ENCODE measurements around the gene SYF2. TPM values are rescaled to one million over a fixed set of nuclear protein-coding genes. Genes with fewer than 3 reads are reported as not detected.
"Not testable (repeated sequence)": the region's sequence is repeated elsewhere in the genome, so short reads cannot be mapped to it uniquely, and the experiment has no call there.

SYF2 gene
- total RNA-seq, 2 donors from 2014 or later = 46.5 to 51.0 TPM

DNA sequence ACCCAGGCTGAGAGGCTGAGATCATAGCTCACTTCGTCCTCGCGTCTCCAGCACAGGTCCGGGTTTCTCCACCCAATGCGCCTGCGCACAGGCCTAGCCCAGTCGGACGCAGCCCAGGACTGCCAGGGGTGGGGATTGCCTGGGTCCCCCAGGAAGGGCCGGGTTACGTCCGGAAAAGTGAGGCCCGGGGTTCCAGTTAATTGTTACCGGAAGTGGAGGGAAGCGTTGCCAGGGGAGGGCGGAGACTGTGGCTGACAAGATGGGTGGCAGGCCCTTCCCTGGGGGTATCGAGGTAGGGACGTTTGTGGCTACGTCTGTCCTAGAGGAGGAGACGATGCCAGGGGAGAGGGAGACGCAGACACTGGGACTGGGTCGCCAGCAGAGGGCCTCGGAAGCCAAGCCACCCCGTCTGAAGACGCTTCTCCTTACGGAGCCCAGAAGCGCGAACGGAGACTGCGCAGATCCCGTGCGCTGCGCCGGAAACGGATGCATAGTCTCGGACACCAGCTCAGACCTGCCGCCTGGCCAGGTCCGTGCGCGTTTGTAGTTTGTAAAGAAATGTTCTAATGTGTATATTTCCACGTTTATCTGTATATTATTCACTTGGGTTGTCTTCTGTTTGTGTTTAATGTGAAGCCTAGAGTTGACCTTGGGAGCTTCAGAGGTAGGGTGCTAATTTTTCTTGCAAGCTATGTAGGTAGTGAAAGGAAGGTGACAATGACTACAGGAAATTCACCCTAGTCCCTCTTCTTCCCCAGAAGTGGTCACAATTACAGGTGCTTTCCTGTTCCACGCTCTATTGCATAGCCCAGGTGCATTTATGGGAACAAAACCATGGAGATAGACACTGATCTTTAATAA, 7.6 kb upstream of the SYF2 start:
- intact Hi-C loops (cut with DNase I) = loop anchor here (10.0 kb wide), 1 partner anchor 105 kb away; no protein-coding TSS in a partner anchor
- Histone ChIP-seq H3K27ac (peak overlapping the region; percentile 91 to 96), H3K27me3 (replicated peaks; ENCODE audit: insufficient read depth) (no peaks in the 10 kb centered on the region), H3K4me3 (peak overlapping the region; percentile 30 to 43), H3K36me3 (peaks cover 0 to 12% of the 10 kb centered on the region in 2 donors), H3K4me1 (replicated peaks) (peaks cover 15% of the 10 kb centered on the region), H3K9me3 (no peaks in the 10 kb centered on the region)
- WGBS = 1% methylated on average over 27 of the region's 41 CpGs
- peak; percentile 92 for DNase-seq (ENCODE audit: low spot score)
- TF ChIP-seq POLR2A (IDR thresholded peaks at IDR 0.05) = peak; percentile 32
- peak; percentile 91 for TF ChIP-seq POLR2AphosphoS5 (IDR thresholded peaks at IDR 0.05)
- TF ChIP-seq, protein P1, sequence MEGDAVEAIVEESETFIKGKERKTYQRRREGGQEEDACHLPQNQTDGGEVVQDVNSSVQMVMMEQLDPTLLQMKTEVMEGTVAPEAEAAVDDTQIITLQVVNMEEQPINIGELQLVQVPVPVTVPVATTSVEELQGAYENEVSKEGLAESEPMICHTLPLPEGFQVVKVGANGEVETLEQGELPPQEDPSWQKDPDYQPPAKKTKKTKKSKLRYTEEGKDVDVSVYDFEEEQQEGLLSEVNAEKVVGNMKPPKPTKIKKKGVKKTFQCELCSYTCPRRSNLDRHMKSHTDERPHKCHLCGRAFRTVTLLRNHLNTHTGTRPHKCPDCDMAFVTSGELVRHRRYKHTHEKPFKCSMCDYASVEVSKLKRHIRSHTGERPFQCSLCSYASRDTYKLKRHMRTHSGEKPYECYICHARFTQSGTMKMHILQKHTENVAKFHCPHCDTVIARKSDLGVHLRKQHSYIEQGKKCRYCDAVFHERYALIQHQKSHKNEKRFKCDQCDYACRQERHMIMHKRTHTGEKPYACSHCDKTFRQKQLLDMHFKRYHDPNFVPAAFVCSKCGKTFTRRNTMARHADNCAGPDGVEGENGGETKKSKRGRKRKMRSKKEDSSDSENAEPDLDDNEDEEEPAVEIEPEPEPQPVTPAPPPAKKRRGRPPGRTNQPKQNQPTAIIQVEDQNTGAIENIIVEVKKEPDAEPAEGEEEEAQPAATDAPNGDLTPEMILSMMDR (IDR thresholded peaks at IDR 0.05) = peak in 3 of 4 experiments; percentile 68 to 90 (median 83)

DNA sequence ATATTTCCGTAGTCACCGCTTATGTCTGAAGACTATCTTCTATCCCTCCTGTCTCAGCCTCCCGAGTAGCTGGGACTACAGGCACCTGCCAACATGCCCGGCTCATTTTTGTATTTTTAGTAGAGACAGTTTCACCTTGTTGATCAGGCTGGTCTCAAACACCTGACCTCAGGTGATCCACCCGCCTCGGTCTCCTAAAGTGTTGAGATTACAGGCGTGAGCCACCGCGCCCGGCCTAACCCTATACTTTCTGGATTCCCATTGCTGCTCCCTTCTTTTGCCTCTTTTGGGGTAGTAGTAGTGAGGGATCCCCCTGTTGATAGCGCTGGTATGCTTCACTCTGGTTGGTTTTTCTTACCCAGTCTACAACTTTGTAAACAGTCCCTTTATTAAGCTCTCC, 5.7 kb upstream of the SYF2 start:
- Histone ChIP-seq H3K4me1 (replicated peaks) (peaks cover 19% of the 10 kb centered on the region), H3K36me3 (peaks cover 0 to 8% of the 10 kb centered on the region in 2 donors), H3K9me3 (no peaks in the 10 kb centered on the region), H3K27me3 (replicated peaks; ENCODE audit: insufficient read depth) (no peaks in the 10 kb centered on the region), H3K4me3 (no peak overlapping the region), H3K27ac (no peak overlapping the region)
- 91% methylated on average over 11 of the region's 11 CpGs for WGBS
- intact Hi-C loops (cut with DNase I) = no loop called here
- DNase-seq (ENCODE audit: low spot score) = no peak
- TF ChIP-seq POLR2A (IDR thresholded peaks at IDR 0.05) = no peak
- TF ChIP-seq, protein P1 (IDR thresholded peaks at IDR 0.05) = no peak
- no peak for TF ChIP-seq POLR2AphosphoS5 (IDR thresholded peaks at IDR 0.05)

DNA sequence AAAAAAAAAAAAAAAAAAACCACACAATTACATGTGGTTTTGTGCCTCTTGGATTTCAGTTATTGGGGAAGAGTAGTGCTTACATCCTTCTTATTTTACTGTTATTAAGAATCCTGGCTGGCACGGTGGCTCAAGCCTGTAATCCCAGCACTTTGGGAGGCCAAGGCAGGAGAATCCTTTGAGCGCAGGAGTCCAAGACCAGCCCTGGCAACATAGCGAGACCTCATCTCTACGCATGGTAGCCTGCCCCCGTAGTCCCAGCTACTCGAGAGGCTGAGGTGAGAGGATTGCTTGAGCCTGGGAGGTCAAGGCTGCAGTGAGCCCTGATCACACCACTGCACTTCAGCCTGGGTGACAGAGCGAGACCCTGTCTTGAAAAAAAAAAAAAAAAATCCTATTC, 4.0 kb upstream of the SYF2 start:
- H3K4me3 ChIP-seq; H3K36me3 ChIP-seq; H3K9me3 ChIP-seq; H3K27ac ChIP-seq; H3K27me3 ChIP-seq (replicated peaks; ENCODE audit: insufficient read depth); DNase-seq (ENCODE audit: low spot score); intact Hi-C loops (cut with DNase I): not testable (repeated sequence)
- WGBS = 93% methylated on average over 7 of the region's 7 CpGs
- peaks cover 19% of the 10 kb centered on the region for H3K4me1 ChIP-seq (replicated peaks)

DNA sequence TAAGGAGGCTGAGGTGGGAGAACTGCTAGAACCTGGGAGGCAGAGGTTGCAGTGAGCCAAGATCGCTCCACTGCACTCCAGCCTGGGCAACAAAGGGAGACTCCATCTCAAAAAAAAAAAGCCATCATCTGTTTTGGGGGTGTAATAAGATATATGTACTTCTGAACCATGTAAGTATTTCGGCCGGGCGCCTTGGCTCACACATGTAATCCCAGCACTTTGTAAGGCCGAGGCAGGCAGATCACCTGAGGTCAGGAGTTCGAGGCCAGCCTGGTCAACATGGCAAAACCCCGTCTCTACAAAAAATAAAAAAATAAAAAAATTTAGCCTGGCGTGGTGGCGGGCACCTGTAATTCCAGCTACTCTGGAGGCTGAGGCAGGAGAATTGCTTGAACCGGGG, 3.1 kb upstream of the SYF2 start:
- H3K27ac ChIP-seq; H3K9me3 ChIP-seq; H3K27me3 ChIP-seq (replicated peaks; ENCODE audit: insufficient read depth); H3K36me3 ChIP-seq; H3K4me3 ChIP-seq; DNase-seq (ENCODE audit: low spot score); intact Hi-C loops (cut with DNase I): not testable (repeated sequence)
- H3K4me1 ChIP-seq (replicated peaks) = peaks cover 14% of the 10 kb centered on the region
- 95% methylated on average over 10 of the region's 10 CpGs for WGBS

DNA sequence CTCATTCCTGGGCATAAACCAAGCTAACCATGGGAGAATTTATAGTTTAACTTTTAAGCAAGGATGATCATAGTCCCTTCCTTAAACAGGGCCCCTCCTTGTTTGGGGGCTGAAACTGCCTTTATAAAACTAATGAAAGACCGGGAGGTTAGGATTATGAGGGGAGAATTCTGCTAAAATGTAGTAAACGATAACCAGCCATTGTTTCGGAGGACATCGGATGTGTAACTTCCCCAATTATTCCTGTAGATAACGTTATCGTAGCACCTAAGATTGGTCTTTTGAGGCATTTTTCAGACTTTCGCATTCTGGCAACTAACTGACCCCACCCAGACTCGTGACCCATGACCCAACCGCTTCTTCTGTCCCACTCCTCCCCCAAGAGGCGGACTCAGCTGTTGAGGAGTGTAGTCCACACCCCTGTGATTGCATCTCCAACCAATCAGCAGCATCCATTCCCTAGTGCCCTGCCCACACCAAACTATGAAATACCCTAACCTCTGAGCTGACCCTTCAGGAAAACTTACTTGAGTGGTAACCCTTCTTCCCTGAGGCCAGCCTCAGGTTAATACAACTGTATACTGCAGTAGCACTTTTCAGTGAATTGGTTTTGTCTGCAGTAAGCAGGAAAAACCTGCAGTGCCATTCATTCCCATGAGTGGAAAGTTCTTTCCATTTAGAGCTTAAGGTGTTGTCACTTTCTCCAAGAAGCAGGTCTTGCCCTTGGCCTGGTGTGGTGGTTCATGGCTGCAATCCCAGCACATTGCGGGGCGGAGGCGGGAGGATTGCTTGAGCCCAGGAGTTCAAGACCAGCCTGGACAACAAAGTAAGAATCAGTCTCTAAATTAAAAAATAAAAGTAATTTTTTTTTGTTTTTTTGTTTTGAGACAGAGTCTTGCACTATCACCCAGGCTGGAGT, 823 bp upstream of the SYF2 start:
- intact Hi-C loops (cut with DNase I) = no loop called here
- DNase-seq (ENCODE audit: low spot score) = peak; percentile 53

More for the DNA sequence above, 823 bp upstream of the SYF2 start:
- Histone ChIP-seq H3K4me3 (peak overlapping the region; percentile 62 to 70), H3K4me1 (replicated peaks) (peaks cover 6% of the 10 kb centered on the region), H3K27ac (peak overlapping the region; percentile 86), H3K9me3 (no peaks in the 10 kb centered on the region), H3K36me3 (peaks cover 0 to 7% of the 10 kb centered on the region in 2 donors), H3K27me3 (replicated peaks; ENCODE audit: insufficient read depth) (no peaks in the 10 kb centered on the region)
- peak; percentile 14 for TF ChIP-seq POLR2A (IDR thresholded peaks at IDR 0.05)
- TF ChIP-seq, protein P1 (IDR thresholded peaks at IDR 0.05) = no peak
- 23% methylated on average over 13 of the region's 13 CpGs for WGBS
